GM21367 (cell line): Measurements from ENCODE around the gene CBX5.
"Not testable (repeated sequence)": the region's sequence is repeated elsewhere in the genome, so short reads cannot be mapped to it uniquely, and the experiment has no call there.

ENCODE experiments used
- ATAC-seq: cut with Tn5 transposase; IDR thresholded peaks from one replicate; pipeline ENCODE4 v1.9.1; 2021; ENCODE audit not compliant: unreplicated experiment

CBX5 gene

DNA sequence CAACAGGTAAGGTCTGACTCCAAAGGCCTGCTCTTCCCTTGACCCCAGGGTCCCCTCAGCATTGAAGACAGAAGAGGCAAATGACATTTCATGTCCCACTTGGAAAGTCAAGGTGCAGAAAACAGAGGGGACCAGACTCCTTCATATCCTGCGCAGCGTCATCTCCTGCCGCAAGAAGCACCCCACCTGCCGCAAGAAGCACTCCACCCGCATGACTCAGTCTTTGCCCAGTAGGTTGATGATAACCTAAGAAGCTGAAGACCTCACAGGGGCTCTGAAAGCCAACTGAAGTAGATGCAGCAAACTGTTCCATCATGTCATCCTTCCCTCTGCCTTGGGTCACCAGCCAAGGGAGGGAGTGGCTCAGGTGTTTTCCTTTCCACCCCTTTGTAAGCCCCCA lies 79.5 kb downstream of the CBX5 start:
- ATAC-seq = no peak

DNA sequence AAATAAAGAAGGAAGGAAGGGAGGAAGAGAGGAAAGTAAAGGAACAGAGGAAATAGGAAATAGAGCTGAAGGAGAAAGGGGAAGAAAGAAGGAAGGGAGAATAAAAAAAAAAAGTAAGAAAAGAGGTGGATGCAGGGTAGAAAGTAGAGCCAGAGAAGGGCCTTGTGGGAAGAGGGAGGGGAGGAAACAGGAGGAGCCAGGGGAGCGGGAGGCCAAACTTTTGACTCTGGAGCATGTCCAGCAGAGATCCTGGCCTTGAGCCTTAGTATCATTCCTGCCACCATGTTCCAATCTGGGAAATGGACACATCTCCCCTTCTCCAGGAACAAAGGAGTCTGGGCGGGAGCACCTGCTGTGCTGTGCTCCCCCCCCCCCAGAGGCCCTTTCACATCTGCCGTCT lies 80.0 kb downstream of the CBX5 start:
- ATAC-seq = no peak

DNA sequence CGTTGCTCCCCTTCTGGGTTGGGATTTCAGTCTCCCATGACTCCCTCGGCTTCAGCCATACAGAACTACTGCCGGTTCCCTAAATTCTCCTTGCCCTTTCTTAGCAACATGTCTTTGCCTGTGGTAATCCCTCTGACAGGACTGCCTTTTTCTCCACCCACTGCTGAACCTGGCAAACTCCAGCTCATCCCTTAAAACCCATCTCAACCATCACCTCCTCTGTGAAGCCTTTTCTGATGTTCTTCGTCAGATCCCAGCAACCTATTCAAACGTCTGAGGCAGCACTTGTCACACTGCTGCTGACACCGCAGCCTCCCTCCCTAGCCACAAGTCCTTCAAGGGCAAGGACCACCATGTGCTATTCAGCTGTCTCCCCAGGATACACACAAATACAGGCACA lies 80.9 kb downstream of the CBX5 start:
- no peak for ATAC-seq

DNA sequence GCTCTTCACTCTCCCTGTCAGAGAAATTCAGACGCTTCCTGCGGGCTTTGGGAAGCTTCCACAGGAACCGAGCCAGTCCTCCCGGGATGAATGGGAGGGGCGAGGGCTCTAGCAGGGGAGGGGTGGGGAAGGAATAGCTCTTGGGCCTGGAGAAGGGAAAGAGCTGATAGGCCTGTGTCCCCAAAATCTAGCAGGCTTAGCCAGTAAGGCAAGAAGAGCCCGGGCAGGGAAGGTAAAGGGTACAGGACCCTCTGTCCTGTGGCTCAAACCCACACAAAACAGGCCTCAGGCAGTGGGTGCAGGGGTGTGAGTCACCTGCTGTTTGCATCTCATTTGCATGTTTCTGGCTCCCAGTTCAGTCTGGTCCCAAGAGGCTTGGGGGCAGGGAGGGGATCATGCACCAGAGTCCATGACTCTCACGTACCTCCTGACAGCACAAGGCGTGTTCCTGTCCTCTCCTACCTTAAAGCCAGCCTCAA lies 82.5 kb downstream of the CBX5 start:
- no peak for ATAC-seq

DNA sequence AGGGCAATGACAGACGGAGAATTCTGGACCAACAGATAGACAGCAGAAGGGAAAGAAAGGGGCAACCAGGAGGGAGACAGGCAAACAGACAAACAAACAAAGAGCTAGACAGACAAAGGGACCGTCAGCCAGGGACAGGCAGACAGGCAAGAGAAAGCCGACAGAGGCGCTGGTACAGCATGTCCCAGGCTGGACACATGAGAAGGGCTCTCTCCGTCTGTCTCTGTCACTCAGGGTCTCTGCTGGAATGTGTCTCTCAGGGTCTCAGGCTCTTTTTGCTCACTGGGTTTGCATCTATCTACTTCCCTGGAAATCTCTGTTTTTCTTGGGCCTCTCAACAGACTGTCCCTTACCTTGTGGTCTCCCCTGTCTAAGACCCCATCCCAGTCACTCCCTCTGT lies 82.9 kb downstream of the CBX5 start:
- ATAC-seq = no peak

DNA sequence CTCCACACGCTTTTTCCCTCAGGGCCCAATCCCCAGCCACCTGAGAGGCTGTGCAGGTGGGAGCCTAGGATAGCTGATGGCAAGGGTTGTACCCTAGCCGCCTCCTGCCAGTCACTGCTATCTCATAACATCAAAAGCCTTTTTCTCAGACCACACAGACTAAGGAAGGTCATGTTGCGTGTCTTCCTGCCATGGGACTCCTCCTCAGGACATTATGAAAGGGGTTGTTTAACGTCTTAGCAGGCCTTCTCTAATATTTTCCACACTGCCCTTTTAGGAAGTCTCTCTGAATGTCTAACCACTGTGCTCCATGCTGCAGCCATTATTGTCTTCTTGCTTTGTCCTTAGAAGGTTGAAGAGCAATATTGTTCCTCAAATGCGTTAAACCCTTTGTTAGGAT lies 83.5 kb downstream of the CBX5 start:
- ATAC-seq = no peak

DNA sequence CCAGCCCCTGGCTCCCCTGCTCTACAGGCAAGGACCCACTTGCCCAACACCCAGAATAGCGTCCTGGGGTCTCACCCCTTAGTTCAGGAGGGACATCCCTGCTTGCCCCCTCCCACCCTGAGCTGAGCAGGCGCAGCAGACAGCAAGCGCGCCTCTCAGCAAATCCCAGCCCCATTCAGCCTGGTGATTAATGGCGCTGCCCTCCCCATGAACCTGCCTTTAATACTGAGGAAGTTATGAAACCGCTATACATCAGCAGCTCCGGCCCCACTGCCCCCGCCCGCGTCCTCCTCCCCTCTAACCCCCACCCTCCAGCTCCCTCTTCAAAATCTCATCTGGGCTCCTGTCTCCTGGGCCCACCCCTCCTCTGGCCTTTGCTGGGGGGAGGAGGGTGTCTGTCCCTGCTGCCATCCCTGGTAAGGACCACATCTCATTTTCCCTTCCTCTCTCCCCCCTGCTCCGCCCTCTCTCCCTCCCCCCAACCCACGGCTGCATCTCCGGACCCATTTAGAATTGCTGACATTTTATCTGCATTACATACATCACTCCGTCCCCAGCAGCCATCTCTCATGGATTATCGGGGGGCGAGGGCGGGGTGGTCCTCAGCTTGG lies 84.1 kb downstream of the CBX5 start:
- ATAC-seq = no peak

DNA sequence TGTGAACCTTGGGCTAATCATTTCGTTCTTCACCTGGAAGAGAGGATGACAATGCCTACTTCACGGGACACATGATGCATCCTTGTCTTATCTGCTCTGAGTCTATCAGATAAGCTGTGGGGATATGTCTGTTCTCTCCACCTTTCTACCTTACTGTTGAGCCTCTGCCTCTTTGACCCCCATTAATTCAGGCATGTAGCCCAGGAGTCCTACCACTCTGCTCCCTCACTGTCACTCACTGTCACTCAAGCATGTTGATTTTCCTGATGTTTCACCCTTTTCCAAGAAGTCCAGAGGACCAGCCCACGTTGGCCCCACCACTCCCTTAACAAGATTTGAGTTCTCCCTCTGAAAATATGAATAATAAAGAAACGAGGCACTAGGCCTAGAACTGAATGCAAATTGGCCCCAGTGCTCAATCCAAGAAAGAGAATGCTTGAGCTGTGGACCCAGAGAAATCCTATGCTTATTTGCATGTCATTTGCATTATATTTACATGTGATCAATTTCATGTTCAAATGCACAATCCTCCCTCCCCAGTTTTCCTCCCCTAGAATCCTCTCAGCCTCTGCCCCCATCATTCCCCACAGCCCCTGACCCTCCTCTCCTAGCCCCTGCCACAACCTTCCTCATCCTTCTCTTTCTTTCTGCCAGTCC lies 84.7 kb downstream of the CBX5 start:
- no peak for ATAC-seq

DNA sequence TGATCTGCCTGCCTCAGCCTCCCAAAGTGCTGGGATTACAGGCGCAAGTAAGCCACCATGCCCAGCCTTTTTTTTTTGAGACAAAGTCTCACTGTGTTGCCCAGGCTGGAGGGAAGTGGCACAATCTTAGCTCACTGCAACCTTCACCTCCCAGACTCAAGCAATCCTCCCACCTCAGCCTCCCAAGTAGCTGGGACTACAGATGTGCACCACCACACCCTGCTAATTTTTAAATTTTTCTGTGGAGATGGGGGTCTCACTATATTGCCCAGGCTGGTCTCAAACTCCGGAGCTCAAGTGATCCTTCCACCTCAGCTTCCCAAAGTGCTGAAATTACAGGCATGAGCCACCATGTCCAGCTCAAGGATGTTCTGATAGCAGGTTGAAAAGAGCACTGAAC lies 85.3 kb downstream of the CBX5 start:
- ATAC-seq = not testable (repeated sequence)

DNA sequence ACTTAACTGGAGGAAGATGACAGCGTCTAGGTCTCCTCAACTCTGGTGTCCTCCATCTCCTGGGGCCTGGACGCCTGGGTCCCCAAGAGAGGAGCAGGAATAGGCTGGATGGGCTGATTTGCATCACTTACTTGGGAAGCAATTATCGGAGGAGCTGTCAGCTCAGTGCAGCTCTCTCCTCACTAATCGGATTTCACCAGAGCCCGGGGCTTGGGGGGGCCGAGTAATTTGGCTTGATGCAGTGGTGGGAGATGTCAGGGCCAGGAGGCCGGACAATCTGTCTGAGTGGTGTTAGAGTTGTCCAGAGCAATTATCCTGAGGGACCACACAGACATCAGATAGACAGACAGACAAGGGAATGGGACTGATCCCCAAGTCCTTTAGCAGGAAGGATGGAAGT lies 86.5 kb downstream of the CBX5 start:
- ATAC-seq = no peak

DNA sequence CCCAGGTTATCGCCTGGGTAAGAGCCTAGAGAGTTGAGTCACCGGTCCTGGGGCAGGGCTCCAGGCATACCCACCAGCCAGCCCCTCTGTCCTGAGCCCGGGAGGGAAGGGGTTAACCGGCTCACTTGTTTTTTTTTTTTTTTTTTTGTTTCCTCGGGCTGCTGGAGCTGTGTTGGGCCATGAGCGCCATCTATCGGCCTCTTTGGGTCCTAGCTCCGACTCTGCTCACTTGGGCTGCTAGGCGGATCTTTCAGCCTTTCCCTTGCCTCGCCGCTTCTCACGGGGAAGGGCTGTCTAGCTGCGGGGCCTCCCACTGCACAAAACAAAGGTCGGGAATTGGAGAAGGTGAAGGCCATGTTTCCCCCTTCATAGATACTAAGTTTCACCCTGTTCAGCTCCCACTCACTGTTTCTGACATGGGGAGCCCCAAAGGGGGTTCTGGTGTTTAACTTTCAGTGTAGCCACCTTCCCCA lies 88.3 kb downstream of the CBX5 start:
- ATAC-seq = no peak

DNA sequence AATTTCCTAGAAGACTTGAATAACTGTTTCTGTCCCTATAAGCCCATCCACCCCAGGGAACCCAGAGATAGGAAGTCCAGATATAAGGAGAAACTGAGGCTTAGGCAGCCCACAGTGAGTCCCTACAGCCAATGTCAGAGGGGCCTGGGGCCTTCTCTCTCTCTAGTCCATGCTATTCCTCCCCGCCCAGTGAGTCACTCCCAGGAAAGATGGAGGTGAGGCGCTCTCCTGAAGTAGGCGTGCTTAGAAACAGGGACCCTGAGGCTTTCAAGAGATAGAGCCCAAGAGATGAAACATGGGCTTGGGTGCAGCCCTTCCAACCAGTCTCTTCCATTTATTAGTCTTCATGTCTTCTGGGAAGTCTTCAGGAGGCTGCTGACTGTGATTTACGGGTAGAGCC lies 88.8 kb downstream of the CBX5 start:
- no peak for ATAC-seq

DNA sequence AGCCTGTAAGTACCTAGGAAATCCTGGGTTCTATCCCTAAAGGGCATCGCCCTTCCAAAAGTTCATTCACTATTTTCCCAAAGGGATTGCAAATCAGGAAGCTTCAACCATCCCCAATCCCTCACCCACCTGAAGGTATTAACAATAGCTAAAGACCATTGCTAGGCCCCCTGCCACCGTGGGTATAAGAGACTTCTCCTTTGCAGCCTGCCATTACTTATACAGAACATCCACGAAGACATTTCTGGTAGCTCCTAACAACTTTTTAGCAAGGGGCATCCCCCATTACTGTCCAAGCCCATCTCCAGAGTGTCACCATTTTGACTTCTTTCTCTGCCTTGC lies 90.8 kb downstream of the CBX5 start:
- ATAC-seq = no peak

DNA sequence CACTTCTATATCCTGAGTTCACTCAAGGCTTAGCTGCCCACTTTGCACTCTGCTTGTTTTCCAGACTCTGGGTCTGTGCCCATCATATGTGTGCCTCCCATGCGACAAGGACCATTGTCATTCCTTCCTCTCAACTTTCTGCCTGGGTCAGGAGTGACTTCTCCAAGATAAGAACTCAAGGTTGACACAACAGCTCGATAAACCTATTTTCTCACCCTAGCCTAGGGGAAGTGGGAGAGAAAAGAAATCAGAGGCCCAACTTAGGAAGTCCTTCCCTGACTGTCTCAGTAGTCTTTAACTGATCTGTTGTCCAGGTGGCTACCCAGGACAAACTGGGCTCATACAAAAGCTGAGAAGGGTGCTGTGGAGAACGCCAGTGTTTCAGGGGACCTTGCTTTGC lies 92.8 kb downstream of the CBX5 start:
- ATAC-seq = no peak

DNA sequence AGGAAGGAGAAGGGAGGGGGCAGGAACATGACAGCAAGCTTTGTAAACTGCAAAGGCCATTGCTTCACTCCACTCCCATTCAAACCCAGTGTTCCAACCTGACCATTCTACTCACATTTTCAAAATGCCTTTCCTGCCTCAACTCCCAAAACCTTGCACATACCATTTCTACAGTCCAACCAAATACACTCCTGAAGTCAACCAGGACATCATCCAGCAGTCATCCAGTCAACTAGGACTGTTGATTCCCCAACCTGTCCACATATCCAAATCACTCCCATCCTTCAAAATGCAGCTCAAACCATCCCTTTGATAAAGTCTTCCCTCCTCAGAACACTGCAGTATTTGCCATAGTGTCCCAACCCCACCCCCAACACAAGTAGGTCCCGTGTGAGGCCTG lies 94.0 kb downstream of the CBX5 start:
- ATAC-seq = no peak

DNA sequence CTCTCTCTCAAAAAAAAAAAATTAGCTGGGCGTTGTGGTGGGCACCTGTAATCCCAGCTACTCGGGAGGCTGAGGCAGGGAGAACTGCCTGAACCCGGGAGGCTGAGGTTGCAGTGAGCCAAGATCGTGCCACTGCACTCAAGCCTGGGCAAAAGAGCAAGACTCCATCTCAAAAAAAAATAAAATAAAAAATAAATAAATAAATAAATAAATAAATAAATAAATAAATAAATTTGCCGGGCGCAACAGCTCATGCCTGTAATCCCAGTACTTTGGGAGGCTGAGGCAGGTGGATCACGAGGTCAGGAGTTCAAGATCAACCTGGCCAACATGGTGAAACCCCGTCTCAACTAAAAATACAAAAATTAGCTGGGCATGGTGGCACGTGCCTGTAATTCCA lies 94.6 kb downstream of the CBX5 start:
- not testable (repeated sequence) for ATAC-seq

DNA sequence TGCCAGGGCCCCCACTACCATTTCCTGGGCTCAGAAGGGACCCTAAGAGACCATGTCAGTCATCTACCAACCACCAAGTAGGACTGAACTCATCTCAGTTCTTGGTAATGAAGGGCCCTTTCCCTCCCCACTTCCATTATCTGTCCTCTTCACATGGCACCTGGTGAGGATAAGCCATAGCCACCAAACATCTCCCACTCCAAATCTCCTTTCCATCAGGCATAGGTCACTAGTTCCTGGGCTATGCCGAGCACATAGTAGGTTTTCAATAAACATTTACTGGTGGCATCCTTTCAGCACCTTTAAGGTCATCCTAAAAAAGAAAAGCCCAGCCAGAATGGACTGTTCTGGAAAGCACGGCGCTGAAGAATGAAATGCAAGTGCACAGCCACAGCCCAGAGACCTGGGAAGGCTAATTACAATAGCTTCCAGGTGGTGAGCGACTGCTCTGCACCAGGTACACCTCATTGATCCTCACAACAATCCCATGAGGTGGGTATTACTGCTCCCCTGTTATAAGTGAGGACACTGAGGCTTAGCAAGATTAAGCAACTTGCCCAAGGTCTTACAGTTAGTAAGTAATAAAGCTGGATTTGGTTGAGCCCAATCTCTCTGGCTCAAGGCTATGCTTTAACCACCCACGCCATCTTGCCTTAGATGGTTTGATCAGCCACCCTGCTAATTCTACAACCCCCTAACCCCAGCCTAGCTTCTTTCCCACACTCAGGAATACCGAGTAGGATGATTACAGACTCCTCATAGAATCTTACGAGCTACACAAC lies 95.7 kb downstream of the CBX5 start:
- no peak for ATAC-seq

DNA sequence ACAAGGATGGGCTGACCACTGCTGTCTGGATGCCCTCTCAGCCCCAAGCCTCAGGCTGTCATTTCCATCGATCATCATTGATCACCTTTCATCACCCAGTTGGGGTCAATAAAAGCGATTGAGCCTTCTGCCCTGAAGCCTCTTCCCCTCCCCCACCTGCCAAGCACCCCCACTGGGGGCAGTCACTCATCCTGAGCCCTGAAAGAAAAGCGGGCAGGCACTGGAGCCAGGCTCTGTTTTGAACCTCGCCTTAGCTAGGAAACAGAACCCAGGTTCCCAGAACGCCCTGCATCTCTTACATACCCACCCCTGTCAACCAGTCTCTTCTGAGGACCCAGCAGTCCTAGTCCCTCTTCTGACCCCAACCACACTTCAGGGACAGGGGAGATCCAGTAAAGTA lies 96.9 kb downstream of the CBX5 start:
- ATAC-seq = no peak

DNA sequence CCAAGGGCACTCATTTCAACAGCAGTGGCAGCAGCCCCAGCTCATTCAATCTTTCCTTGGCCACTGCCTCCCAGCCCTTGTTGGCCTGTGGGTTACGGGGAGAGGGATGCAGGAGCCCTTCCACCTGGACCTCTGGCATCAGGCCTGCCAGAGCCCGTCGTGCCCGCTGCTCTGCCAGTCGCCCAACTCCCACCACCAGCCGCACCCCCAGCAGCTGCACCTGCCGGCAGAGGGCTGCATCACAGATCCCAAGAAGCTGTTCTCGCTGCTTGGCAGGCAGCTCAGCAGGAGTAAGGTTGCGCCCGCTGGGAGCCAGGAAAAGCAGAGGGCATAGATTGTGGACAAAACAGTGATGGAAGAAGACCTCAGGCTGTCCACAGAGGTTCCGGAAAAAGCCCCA lies 97.8 kb downstream of the CBX5 start:
- ATAC-seq = no peak
